Measurements from ENCODE around the gene B9D1. TPM values are rescaled to one million over a fixed set of nuclear protein-coding genes. Genes with fewer than 3 reads are reported as not detected.

The B9D1 gene
- total RNA-seq, 2 donors from 2014 or later: 37.7 to 42.8 TPM

GRCh38 chr17:19333132-19333440 lies 29.4 kb downstream of the B9D1 start:
- H3K36me3 Mint-ChIP-seq (ENCODE audit: low read depth): peaks cover 18% of the 10 kb centered on the region
- no peak overlapping the region for H3K27ac ChIP-seq (ENCODE audit: low read depth, low read length)
- no peak overlapping the region for H3K27ac Mint-ChIP-seq
- no peak overlapping the region for H3K4me3 ChIP-seq (ENCODE audit: low read length)
- no peaks in the 10 kb centered on the region for H3K9me3 Mint-ChIP-seq
- DNase-seq: no peak
- H3K9me3 ChIP-seq (ENCODE audit: control insufficient read depth, low read length): no peaks in the 10 kb centered on the region
- no peaks in the 10 kb centered on the region for H3K27me3 Mint-ChIP-seq (ENCODE audit: insufficient read depth)
- no peaks in the 10 kb centered on the region for H3K27me3 ChIP-seq (ENCODE audit: control insufficient read depth, insufficient read depth, low read length, poor library complexity, severe bottlenecking)
- TF ChIP-seq CTCF (conservative IDR thresholded peaks at IDR 0.05): no peak
- H3K4me1 ChIP-seq (ENCODE audit: control insufficient read depth, insufficient read depth, low read length): no peaks in the 10 kb centered on the region
- H3K4me1 Mint-ChIP-seq: peaks cover 7% of the 10 kb centered on the region
- H3K9ac ChIP-seq (ENCODE audit: extremely low read depth, low read length, poor library complexity, severe bottlenecking): no peak overlapping the region
- H3K4me3 Mint-ChIP-seq: no peak overlapping the region
- 95 to 100% methylated on average over 1 of the region's 1 CpG for WGBS, 2 experiments (ENCODE audit: insufficient coverage in 1 of 2, insufficient read length in 1 of 2)
- H3K36me3 ChIP-seq (ENCODE audit: control insufficient read depth, insufficient read depth, low read length): peaks cover 34% of the 10 kb centered on the region

GRCh38 chr17:19332371-19333131 lies 30.0 kb downstream of the B9D1 start:
- Histone ChIP-seq H3K36me3 (ENCODE audit: control insufficient read depth, insufficient read depth, low read length) (peaks cover 34% of the 10 kb centered on the region), H3K4me1 (ENCODE audit: control insufficient read depth, insufficient read depth, low read length) (no peaks in the 10 kb centered on the region), H3K27ac (ENCODE audit: low read depth, low read length) (no peak overlapping the region), H3K4me3 (ENCODE audit: low read length) (no peak overlapping the region), H3K27me3 (ENCODE audit: control insufficient read depth, insufficient read depth, low read length, poor library complexity, severe bottlenecking) (no peaks in the 10 kb centered on the region), H3K9ac (ENCODE audit: extremely low read depth, low read length, poor library complexity, severe bottlenecking) (no peak overlapping the region), H3K9me3 (ENCODE audit: control insufficient read depth, low read length) (no peaks in the 10 kb centered on the region)
- peaks cover 7% of the 10 kb centered on the region for H3K4me1 Mint-ChIP-seq
- H3K27ac Mint-ChIP-seq: no peak overlapping the region
- H3K27me3 Mint-ChIP-seq (ENCODE audit: insufficient read depth): no peaks in the 10 kb centered on the region
- 91 to 94% methylated on average over 4 to 6 of the region's 6 CpGs for WGBS, 2 experiments (ENCODE audit: insufficient coverage in 1 of 2, insufficient read length in 1 of 2)
- no peak for DNase-seq
- no peak for TF ChIP-seq CTCF (conservative IDR thresholded peaks at IDR 0.05)
- H3K9me3 Mint-ChIP-seq: no peaks in the 10 kb centered on the region
- H3K36me3 Mint-ChIP-seq (ENCODE audit: low read depth): peaks cover 20% of the 10 kb centered on the region
- no peak overlapping the region for H3K4me3 Mint-ChIP-seq

- H3K27ac ChIP-seq (ENCODE audit: low read depth, low read length): peak overlapping the region; percentile 67
- H3K4me3 Mint-ChIP-seq: no peak overlapping the region
- peaks cover 4% of the 10 kb centered on the region for H3K4me1 Mint-ChIP-seq
- DNase-seq: no peak
- no peaks in the 10 kb centered on the region for H3K27me3 ChIP-seq (ENCODE audit: control insufficient read depth, insufficient read depth, low read length, poor library complexity, severe bottlenecking)
- 91 to 94% methylated on average over 5 to 13 of the region's 13 CpGs for WGBS, 2 experiments (ENCODE audit: insufficient coverage in 1 of 2, insufficient read length in 1 of 2)
- H3K9me3 ChIP-seq (ENCODE audit: control insufficient read depth, low read length): no peaks in the 10 kb centered on the region
- H3K9ac ChIP-seq (ENCODE audit: extremely low read depth, low read length, poor library complexity, severe bottlenecking): no peak overlapping the region
- H3K4me1 ChIP-seq (ENCODE audit: control insufficient read depth, insufficient read depth, low read length): no peaks in the 10 kb centered on the region
- peaks cover 29% of the 10 kb centered on the region for H3K36me3 Mint-ChIP-seq (ENCODE audit: low read depth)
- TF ChIP-seq CTCF (conservative IDR thresholded peaks at IDR 0.05): no peak
- H3K4me3 ChIP-seq (ENCODE audit: low read length): no peak overlapping the region
- H3K27ac Mint-ChIP-seq: no peak overlapping the region
- H3K36me3 ChIP-seq (ENCODE audit: control insufficient read depth, insufficient read depth, low read length): peaks cover 34% of the 10 kb centered on the region
- H3K9me3 Mint-ChIP-seq: peaks cover 1% of the 10 kb centered on the region
- H3K27me3 Mint-ChIP-seq (ENCODE audit: insufficient read depth): no peaks in the 10 kb centered on the region
Measured at GRCh38 chr17:19331543-19332245, 30.8 kb downstream of the B9D1 start.
